Stimulated activated CD4-positive, alpha-beta T cell treated with anti-CD3 and anti-CD28 coated beads, Interleukin-4, amount 100 ng/mL, for 24 hours (primary cell): ENCODE measurements around the gene MAPK4.

Experiments used
- DNase-seq: peaks from one replicate; pipeline ENCODE4 v3.0.0-alpha.2; 2020

Gene MAPK4

DNA sequence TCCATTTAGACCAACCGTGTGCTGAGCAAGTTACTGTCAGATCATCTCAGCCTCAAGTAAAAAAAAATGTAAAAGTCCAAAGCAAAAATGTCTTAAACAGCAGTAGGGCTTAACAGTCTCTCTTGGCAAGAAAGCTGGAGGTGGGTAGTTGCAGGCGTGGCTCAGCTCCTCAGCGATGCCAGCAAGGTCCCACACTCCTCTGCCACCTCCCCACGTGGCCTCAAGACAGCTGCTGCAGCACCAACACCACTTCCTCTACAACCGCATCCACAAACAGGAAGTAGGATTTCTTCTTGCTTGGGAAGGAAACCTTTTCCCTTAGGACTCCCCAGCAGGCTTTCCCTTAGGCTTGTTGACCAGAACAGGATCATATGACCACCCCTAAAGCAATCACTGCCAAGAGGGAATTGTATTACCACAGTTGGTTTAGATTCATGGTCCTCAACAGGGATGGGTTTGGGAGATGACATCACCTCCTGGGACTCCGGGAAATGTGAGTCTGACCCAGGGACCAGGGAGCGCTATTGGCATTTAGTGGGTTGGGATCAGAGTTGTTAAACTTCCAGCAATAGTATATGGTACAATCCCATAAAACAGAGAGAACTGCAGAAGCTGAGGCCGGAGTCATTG lies 97.1 kb downstream of the MAPK4 start:
- DNase-seq = no peak

DNA sequence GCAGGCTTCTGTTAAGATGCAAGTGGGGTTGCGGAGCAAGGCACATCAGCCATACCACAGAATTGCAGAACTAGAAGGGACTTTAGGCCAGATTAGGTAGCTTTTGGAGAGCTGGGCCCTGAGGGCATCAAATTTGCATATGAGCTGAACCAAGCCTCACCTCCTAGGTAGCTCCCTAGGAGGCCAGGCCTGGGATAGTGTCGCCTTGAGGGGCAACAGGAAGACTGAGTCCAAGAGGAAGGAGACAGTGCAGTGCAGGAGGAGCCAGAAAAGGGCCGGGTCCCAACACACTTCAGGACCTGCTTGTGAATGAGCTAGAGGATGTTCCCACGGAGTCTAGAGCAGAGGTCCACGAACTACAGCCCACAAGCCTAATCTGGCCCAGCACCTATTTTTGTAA lies 98.7 kb downstream of the MAPK4 start:
- DNase-seq = no peak

DNA sequence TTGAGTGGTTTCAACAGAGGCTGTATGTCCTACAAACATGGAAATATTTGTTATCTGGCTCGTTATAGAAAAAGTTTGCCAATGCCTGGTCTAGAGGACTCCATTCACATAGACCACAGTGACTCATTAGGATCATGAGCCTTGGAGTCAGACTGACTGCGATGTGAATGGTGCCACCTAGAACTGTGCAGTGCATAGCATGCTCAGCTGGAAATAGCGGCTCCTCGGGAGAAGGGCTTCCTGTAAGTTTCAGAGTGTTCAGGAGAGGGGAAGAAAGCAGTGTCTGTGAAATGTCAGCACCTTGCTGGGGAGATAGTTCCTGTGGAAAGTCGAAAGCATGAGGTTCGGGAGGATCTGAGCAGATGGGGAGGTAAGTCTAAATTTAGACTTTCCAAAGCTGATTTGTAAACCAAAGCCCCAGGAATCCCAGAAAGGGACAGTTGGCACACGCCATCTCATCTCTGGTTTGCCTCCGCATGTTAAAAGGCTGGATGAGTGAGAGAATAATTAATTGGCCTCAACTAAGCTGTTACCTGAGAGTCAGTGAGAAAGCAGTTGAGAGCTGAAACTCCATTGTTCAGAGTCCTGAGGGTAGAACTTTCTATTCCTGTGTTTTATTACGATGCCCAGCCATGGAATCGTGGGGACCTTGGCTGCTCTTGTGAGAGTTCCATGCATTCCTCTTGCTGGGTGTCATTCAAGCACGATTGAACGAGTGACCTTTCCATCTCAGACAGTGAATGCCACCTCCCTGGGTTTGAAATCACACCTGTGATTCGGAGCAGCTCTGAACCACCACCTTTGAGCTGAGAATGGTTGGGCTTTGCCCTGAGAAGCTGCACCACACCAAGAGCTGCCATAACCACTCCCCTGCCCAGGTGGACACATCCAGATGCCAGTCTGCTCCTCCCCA lies 99.5 kb downstream of the MAPK4 start:
- DNase-seq = no peak

DNA sequence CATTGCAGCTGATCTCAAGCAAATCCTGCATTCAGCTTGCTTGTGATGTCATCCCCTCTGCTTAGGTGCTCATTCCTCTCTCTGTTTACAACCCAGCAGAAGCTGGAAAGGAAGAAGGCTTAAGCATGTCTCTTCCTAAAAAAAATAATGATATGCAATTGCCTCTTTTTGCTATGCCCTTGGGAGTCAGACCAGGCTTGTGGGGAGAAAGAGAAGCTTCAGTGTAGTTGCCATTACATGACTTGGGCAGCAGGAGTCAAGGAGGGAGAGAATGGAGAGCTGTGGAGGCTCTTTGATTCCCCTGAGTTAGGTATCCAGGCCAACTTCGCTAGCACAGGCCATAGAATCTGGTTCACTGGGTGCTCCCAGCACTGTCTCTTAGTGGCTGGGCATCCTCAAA lies 101.1 kb downstream of the MAPK4 start:
- DNase-seq = no peak

DNA sequence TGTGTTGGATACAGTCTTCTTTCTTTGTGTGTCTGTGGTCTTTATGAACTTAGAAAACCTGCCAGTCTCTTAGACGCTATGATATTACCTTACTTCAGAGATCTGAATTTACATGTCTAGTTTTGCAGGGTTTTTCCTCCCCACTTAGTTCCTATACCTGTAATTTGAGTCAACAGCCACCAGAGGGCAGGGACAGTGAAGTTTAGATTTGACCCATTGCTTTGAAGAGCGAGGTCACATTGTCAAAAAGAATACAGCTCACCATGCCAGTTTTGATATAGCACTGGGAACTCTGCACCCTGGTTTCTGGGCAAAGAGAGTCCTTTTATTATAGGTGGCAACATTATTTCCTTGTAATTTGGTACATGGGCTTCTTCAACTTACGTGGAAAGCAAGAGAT lies 102.3 kb downstream of the MAPK4 start:
- no peak for DNase-seq

DNA sequence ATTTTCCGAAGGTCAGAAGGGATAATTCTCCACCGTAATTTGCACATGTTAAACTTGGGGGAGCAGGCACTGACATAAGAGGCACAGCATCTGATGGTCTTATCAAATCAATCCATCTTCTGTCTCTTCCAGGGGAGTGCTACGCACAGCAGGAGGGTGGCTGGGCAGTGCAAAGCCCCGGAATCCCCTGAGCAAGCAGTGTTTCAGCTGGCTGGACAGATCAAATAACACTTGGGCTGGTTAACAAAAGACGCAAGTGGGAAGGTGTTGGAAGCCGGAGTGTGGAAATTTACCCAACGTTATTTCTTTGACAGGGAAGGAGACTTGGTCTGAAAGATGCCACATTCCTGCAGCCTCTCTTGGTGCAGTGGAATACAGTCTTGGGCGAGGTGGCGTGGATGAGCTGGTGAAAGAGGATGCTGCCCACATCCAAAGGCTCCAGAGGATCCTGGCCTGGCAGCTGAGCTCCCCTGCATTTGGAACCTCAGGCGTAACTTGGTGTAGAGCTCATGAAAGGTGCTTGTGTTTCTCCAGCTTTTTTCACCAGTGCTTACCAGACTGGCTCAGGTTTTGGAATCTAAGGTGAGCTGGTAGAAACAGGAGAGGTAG lies 103.0 kb downstream of the MAPK4 start:
- no peak for DNase-seq

DNA sequence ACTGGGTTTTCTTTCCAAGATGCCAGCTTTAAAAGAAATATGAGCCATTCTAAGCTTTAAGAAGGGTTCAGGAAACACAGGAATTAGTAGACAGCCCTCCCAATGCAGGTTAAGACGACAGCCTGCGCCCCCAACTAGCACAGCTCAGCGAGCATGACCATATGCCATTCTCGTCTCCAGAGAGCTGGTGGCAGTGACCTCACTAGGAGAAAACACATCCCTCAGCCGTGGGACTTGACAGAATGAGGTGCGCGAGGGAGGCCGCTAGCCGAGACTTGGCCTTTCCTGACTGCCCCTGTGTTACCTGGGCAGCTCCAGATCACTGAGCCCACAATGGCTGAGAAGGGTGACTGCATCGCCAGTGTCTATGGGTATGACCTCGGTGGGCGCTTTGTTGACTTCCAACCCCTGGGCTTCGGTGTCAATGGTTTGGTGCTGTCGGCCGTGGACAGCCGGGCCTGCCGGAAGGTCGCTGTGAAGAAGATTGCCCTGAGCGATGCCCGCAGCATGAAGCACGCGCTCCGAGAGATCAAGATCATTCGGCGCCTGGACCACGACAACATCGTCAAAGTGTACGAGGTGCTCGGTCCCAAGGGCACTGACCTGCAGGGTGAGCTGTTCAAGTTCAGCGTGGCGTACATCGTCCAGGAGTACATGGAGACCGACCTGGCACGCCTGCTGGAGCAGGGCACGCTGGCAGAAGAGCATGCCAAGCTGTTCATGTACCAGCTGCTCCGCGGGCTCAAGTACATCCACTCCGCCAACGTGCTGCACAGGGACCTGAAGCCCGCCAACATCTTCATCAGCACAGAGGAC lies 103.9 kb downstream of the MAPK4 start:
- DNase-seq = no peak

DNA sequence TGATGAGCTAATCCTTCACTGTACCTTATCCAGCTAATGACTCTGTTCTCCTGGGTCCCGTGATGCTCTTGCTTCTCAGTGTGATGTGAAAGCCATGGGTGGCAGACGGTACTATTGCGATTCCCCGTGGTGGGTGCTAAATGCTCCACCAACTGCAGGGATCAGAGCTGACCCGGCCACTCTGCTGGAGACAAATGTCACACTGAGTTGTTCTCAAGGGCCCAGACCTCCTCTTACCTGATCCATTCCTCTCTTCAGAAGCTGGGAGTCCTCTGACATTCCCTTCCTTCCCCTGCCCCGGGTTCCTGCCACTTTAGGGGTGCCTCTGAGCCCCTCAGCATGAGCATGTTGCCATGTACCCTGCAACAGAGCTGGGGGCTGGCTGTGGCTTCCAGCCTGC lies 105.1 kb downstream of the MAPK4 start:
- no peak for DNase-seq

DNA sequence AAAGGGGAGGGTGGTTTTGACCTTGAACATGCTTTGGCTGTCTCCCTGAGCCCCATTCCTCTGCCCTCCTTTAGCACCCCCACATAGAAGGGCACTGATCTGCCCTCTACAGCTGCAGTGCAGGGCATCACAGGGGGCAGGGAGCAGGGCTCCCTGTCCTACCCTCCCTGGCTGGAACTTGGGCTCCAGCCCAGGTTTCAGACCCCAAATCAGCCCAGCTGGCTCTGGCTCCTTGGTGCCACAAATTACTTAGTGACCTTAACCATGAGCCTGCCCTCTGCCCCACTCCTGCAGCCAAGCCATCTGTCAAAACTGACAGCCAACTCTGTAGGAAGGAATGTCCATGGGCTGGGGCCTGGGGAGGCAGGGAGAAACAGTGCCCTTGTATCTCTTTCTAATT lies 105.6 kb downstream of the MAPK4 start:
- DNase-seq = no peak

DNA sequence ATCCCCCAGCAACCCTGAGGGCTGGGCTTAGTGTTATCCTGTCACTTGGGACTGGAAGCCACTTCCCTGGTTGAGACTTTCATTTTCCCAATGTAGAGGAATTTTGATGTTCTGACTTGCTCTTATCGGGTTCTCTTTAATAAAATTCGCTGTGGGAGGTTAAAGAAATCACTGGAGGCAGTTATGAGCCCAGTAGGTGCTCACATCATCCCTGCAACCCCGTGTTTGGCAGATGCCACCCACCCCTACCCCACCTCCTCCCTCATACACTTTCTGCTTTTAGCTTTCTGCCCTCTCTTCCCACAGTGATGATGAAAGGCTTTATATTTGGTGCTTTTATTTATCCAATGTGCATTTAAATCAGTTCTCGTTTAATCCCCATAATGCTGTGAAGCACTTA lies 106.6 kb downstream of the MAPK4 start:
- no peak for DNase-seq

DNA sequence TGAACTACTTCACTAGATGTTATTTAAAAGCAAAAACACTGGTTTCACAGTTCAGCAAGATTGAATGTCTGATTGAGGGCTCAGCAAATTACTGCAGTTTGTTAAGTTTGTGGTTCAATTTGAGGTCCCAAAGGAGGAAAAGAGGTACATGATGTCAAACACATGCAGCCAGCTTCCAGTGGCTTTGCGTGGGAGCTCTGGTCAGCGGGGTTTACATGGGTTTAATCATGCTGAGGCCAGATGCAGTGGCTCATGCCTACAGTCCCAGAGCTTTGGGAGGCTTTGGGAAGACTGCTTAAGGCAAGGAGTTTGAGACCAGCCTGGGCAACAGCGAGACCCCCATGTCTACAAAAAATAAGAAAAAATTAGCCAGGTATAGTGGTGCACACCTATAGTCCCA lies 111.5 kb downstream of the MAPK4 start:
- no peak for DNase-seq

DNA sequence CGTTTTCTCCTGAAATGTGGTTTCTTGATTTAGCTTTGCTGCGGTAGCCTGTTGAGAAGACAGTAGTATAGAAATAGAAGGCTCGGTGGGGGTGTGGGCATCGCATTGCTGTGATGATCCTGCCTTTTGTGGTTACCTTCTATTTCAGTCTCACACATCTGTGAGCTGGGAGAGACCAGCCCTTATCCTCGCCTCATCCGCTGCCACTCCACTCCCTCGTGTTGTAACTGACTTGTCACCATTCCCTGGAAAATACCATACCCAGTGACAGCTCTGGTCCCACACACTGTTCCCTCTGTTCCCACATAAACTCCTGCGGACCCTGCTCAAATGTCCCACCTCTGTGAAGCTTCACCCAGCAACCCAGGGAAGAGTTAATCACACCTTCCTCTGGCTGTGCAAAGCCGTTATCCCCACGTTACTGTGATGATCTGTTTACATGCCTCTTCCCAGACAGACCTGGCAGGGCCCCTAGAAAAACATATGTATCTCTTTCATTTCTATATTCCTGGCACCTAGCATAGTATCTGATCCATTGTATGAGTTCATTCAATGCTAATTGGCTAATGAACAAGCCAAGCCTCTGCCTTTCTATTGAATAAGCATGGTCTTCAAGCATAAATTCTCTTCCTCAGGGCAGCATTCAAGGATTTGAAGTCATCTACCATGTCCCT lies 114.6 kb downstream of the MAPK4 start:
- DNase-seq = no peak

DNA sequence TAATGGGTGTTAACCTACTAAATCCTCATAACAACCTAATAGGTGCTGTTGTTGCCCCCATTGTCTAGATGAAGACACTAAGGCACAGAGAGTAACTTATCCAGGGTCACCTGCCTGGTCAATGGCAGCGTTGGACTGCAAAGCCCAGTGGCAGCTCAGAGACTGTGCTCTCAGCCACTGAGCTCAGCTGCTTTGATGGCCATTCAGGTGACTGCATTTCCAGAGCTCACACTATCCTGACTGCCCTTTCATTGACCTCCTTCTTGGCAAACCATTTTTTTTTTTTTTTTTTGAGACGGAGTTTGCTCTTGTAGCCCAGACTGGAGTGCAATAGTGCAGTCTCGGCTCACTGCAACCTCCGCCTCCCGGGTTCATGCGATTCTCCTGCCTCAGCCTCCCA lies 115.2 kb downstream of the MAPK4 start:
- no peak for DNase-seq

DNA sequence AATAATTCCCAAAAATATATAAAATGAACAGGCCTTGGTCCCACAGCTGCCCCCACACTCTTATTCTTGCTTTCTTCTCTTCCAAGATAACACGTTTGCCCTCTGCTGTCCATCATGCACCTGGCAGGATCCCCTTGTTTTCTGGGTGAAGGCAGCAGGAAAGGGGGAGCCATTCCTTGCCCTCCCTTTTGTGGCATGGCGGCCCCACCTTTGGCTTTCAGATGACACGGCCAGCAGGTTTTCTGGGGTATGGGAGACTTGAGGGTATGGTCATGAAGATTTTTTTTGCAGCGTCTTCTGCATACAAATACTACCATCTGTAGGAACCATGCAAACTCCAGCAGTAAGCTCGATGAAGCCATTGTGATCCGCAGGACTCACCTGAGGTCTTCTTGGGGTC lies 118.8 kb downstream of the MAPK4 start:
- no peak for DNase-seq

DNA sequence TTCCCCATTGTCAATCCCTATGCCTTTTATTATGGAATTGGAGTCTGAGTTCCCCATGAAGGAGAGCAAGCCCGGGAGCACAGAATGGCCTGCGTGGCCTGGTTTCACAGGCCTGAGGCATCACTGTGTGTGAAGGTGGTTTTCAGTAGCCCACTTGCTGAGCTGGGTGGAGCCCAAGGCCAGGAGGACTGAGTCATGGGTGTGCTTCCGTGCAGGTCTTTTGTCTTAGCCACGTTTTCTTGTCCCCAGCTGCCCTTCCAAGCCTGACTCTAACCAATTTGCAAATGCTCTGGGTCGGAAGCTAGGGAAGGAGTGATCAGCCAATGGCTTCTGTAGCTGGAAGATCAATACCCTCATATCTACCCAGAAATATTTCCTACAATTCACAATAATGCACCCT lies 119.2 kb downstream of the MAPK4 start:
- no peak for DNase-seq

DNA sequence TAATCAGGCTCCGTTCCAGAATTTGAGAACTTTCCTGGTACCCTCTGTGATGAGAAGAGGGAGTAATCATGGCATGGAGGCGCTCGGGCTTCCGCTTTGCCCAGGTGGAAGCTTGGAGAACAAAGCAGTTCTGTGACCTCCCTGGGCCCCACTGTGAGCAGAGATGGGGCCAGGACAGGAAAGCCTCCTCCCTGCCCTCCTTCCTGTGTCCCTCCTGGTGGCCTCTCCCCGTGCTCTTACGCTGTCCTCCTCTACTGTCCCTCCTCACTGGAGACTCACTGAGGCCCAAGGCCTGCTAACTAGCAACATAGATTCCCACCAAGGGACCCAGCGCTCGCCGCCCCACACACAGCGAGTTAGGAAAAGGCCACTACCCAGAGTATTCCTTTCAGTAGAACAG lies 119.8 kb downstream of the MAPK4 start:
- no peak for DNase-seq

DNA sequence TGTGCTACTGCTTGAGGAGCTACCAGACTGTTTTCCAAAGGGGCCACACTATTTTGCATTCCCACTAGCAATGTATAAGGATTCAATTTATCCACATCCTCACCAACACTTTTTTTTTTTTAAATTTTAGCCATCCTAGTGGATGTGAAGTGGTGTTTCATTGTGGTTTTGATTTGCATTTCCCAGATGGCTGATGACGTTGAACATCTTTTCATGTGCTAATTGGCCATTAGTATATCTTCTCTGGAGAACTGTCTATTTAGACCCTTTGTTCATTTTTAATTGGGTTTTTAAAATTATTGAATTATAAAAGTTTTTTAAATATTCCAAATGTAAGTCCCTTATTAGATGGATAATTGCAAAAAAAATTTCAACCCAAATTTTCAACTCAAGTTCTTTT lies 121.1 kb downstream of the MAPK4 start:
- no peak for DNase-seq

DNA sequence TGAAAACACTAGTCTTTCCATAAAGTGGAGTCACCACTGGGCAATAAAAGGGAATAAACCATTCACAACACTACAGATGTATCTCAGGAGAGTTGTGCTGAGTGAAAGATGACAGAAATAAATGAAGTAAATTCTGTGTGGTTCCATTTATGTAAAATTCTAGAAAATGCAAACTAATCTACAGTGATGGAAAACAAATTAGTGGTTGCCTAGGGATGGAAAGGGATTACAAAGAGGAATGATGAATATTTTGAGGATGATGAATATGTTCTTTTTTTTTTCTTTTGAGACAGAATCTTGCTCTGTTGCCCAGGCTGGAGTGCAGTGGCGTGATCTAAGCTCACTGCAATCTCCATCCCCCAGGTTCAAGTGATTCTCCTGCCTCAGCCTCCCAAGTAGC lies 123.0 kb downstream of the MAPK4 start:
- no peak for DNase-seq

DNA sequence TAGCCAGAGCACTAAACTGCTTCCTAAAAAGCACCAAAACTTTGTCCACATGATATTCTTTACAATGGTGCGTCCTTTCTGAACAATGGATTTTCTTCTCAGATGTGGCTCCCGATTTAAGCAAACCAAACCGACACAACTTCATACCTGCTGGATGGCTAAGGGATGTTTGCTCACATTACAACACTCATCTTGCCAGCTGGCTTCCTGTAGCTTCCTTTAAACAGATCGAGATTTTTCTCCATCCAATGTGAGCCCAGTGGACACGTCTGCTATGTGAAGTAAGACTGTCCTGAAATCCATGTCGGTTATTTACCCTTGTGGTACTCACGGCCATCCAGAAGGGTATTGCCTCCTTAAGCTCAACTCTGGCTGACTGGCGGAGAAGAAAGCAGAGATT lies 126.5 kb downstream of the MAPK4 start:
- no peak for DNase-seq

DNA sequence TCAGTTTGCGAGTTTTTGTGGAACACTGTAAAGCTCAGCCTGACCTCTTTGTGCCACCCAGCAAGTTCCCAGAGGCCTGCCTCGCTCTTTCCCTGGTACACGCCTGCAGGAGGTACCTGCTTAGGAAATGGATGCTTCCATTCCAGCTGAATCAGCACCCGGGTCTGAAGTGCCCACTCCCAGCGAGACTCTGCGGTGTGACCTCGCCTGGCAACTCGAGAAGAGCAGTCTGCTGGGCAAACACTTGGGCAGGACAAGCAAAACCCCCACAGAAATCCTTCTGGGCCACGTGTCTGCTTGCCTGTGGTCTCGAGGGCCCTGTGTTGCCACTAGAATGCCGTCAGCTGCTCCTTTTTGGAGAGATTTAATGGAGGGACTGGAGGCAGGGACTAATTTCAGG lies 127.6 kb downstream of the MAPK4 start:
- DNase-seq = no peak

DNA sequence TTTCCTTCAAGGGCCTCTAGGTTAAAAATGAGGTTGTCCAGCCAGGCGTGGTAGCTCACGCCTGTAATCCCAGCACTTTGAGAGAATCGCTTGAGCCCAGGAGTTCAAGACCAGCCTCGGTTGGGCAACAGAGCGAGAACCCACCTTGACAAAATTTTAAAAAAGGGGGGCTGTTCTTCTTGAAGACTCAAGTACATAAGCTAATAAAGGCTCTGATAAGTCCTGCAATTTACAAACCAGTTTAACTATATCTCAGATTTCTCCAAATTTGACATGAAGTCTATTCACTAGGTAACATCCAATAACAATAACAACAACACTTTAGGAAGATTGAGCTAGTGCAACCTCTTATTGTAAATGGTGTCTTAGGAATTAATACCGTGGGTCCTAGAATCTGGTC lies 129.7 kb downstream of the MAPK4 start:
- DNase-seq = no peak

DNA sequence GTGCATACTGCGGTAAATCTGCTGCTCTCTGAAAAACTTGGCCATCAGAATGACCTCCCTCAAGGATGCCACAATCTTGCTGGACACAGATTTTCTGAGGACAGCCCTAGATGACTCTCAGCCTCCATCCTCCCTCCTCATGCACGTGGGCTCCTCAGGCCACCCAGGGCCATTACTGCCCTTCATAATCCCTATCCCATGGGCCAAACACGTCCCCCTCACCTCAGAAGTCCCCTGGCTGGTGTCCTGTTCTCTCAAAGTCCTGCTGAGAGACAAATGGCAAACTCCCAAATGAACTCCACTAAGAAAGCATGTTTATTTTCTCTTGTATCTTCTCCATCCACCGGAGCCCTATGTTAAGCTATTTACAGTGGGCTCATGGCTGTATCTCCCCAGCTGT lies 134.3 kb downstream of the MAPK4 start:
- no peak for DNase-seq
